ENCODE data around the gene TWF1. TPM values are rescaled to one million over a fixed set of nuclear protein-coding genes. Genes with fewer than 3 reads are reported as not detected.

The TWF1 gene
- total RNA-seq, 2 donors from 2014 or later = 115 to 149 TPM

DNA sequence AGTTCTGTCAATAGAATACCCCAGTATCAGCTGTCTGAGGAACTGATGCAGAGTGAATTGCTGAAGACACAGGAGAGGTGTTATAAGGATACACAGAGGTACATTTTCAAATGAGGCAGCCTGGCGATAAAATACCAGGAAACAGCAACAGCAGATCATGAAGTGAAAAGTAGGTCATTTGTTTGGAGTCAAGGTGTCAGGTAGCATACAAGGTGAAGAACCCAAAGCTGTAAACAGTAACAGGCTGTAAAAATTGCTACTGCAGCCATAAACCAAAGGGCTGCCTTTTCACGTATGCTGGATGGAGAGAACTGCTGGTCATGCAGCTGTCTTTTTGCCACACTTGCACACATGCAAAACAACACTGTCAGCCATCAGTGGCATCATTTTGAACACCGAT is 9.3 kb upstream of the TWF1 start:
- Histone ChIP-seq H3K4me3 (no peak overlapping the region), H3K36me3 (no peaks in the 10 kb centered on the region), H3K9ac (ENCODE audit: low read depth in 2 of 2, low read length in 2 of 2) (no peak overlapping the region), H3K27me3 (no peaks in the 10 kb centered on the region), H3K9me3 (no peaks in the 10 kb centered on the region), H3K27ac (no peak overlapping the region), H3K4me1 (no peaks in the 10 kb centered on the region)
- peak; percentile 19 for DNase-seq
- intact Hi-C loops (cut with DNase I) = no loop called here
- TF ChIP-seq, protein P1, sequence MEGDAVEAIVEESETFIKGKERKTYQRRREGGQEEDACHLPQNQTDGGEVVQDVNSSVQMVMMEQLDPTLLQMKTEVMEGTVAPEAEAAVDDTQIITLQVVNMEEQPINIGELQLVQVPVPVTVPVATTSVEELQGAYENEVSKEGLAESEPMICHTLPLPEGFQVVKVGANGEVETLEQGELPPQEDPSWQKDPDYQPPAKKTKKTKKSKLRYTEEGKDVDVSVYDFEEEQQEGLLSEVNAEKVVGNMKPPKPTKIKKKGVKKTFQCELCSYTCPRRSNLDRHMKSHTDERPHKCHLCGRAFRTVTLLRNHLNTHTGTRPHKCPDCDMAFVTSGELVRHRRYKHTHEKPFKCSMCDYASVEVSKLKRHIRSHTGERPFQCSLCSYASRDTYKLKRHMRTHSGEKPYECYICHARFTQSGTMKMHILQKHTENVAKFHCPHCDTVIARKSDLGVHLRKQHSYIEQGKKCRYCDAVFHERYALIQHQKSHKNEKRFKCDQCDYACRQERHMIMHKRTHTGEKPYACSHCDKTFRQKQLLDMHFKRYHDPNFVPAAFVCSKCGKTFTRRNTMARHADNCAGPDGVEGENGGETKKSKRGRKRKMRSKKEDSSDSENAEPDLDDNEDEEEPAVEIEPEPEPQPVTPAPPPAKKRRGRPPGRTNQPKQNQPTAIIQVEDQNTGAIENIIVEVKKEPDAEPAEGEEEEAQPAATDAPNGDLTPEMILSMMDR (IDR thresholded peaks at IDR 0.05) = no peak

DNA sequence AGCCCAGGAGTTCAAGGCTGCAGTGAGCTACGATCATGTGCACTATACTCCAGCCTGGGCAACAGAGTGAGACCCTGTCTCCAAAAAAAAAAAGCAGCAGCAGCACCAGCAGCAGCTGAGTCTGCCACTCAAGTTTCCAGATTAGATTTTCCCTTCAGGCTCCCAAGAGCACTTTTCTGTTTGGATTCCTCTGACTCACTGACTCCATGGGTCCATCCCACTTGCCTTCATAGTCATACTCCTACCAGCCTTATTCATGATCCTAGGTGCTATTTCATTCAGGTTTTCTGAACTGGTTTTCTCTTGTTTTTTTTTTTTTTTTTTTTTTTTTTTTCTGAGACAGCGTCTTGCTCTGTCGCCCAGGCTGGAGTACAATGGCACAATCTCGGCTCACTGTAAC is 6.8 kb upstream of the TWF1 start:
- Histone ChIP-seq H3K9ac (ENCODE audit: low read depth in 2 of 2, low read length in 2 of 2) (no peak overlapping the region), H3K36me3 (no peaks in the 10 kb centered on the region), H3K4me1 (no peaks in the 10 kb centered on the region), H3K27me3 (no peaks in the 10 kb centered on the region), H3K4me3 (no peak overlapping the region), H3K27ac (no peak overlapping the region), H3K9me3 (no peaks in the 10 kb centered on the region)
- TF ChIP-seq, protein P1 (IDR thresholded peaks at IDR 0.05) = no peak
- DNase-seq = no peak
- intact Hi-C loops (cut with DNase I) = no loop called here

DNA sequence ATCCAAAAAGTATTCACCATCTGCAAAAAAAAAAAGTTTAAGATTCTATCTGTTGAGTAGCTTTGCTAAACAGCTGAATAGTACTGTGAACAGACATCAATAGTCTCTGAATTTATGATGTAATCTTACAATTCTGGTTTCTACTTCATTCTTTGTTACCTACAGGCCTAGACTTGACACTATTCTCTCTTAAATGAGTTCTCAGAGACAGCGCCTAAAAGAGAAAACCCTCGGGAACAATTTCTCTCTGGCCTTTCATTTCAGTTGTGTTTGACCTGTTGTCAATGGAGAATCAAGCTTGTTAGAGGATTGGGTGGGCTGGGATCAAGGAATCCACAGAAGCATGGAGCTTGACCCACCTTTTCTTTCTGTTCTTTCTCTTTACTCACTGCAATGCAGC is 5.9 kb upstream of the TWF1 start:
- intact Hi-C loops (cut with DNase I) = no loop called here

DNA sequence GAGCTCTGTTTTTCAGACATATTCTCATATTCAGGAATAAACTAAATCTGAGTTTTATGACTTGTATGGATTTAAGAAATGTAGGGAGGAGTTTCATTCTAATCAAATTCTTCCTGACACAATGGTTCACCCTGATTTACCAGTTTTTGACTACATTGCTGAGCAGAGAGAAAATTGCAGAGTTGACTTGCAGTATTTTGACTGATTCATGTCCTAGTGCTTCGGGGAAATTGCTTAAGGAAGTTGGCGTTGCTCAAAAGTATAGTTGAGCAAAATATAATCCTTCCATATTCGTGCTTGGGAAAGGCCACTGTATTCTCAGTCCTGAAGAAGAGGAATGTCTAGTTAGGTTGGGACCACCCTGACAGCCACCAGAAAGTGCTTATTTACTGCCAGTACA is 1.3 kb upstream of the TWF1 start:
- no peaks in the 10 kb centered on the region for H3K9me3 ChIP-seq
- no peak overlapping the region for H3K9ac ChIP-seq (ENCODE audit: low read depth in 2 of 2, low read length in 2 of 2)
- no peaks in the 10 kb centered on the region for H3K36me3 ChIP-seq
- TF ChIP-seq, protein P1 (IDR thresholded peaks at IDR 0.05) = no peak
- intact Hi-C loops (cut with DNase I) = no loop called here
- H3K27me3 ChIP-seq = no peaks in the 10 kb centered on the region
- H3K4me3 ChIP-seq = no peak overlapping the region
- no peak overlapping the region for H3K27ac ChIP-seq
- no peak for DNase-seq
- H3K4me1 ChIP-seq = no peaks in the 10 kb centered on the region

More for the DNA sequence above, 5.9 kb upstream of the TWF1 start:
- no peak overlapping the region for H3K4me3 ChIP-seq
- no peaks in the 10 kb centered on the region for H3K27me3 ChIP-seq
- TF ChIP-seq, protein P1 (IDR thresholded peaks at IDR 0.05) = no peak
- H3K27ac ChIP-seq = no peak overlapping the region
- H3K36me3 ChIP-seq = no peaks in the 10 kb centered on the region
- no peaks in the 10 kb centered on the region for H3K9me3 ChIP-seq
- no peak for DNase-seq
- no peak overlapping the region for H3K9ac ChIP-seq (ENCODE audit: low read depth in 2 of 2, low read length in 2 of 2)
- H3K4me1 ChIP-seq = no peaks in the 10 kb centered on the region

DNA sequence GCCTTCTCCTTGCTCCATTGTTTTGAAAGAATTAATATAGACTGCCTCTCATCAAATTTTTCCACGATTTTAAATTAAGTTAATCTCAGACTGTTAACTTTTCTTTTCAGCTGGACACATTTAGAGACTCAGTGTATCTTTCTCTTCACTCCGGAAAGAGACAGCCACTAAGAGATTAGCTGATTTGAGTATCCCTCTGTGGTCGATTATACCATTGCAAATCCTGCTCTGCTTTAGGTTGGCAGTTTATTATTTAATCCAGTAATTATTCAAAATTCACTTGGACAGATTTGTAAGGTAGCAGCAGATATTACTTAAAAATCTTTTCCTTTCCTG is 588 bp upstream of the TWF1 start:
- no peaks in the 10 kb centered on the region for H3K27me3 ChIP-seq
- intact Hi-C loops (cut with DNase I) = no loop called here
- peak overlapping the region; percentile 63 to 91 for H3K9ac ChIP-seq (ENCODE audit: low read depth in 2 of 2, low read length in 2 of 2)
- H3K4me1 ChIP-seq = no peaks in the 10 kb centered on the region
- H3K9me3 ChIP-seq = no peaks in the 10 kb centered on the region
- no peaks in the 10 kb centered on the region for H3K36me3 ChIP-seq
- H3K27ac ChIP-seq = peak overlapping the region; percentile 96
- peak overlapping the region; percentile 91 for H3K4me3 ChIP-seq
- DNase-seq = no peak
- TF ChIP-seq, protein P1 (IDR thresholded peaks at IDR 0.05) = no peak
